Chondrocyte (in vitro differentiated cells): ENCODE measurements around the gene CUL2. TPM values are rescaled to one million over a fixed set of nuclear protein-coding genes. Genes with fewer than 3 reads are reported as not detected.
"Not testable (repeated sequence)": the region's sequence is repeated elsewhere in the genome, so short reads cannot be mapped to it uniquely, and the experiment has no call there.

Experiments used
- DNase-seq: peaks from one replicate; pipeline ENCODE4 v3.0.0; 2021; ENCODE audit warnings: mixed read lengths, low spot score
- H3K27ac Mint-ChIP-seq: one replicate; pipeline ENCODE4 v1.8.0; 2021; ENCODE audit warnings: mild to moderate bottlenecking, moderate library complexity, mixed read lengths; ENCODE audit not compliant: unreplicated experiment
- H3K27me3 Mint-ChIP-seq: 2 replicates; pipeline ENCODE4 v1.8.0; 2021; ENCODE audit warnings: low read depth, mixed read lengths
- H3K36me3 Mint-ChIP-seq: 2 replicates; pipeline ENCODE4 v1.8.0; 2021; ENCODE audit warnings: low read depth, mixed read lengths
- H3K4me1 Mint-ChIP-seq: 2 replicates; pipeline ENCODE4 v1.8.0; 2021; ENCODE audit warnings: low read depth, mild to moderate bottlenecking, mixed read lengths
- H3K4me3 Mint-ChIP-seq: one replicate; pipeline ENCODE4 v1.8.0; 2021; ENCODE audit warnings: mild to moderate bottlenecking, moderate library complexity, mixed read lengths; ENCODE audit not compliant: unreplicated experiment
- H3K9me3 Mint-ChIP-seq: 2 replicates; pipeline ENCODE4 v1.8.0; 2021; ENCODE audit warnings: low read depth, mixed read lengths
- CTCF ChIP-seq: fragments of 200-600 bp; sonication (generic); IDR thresholded peaks from 2 replicates; pipeline ENCODE4 v1.5.0; 2021; ENCODE audit warnings: antibody characterized with exemption, mild to moderate bottlenecking, moderate library complexity
- total RNA-seq: library from RNA; stranded (reverse); gene quantifications from 3 replicates; pipeline ENCODE4 v1.2.1, GENCODE V29; 2021

CUL2 gene
- total RNA-seq, 1 donor from 2014 or later: 32.8 TPM

DNA sequence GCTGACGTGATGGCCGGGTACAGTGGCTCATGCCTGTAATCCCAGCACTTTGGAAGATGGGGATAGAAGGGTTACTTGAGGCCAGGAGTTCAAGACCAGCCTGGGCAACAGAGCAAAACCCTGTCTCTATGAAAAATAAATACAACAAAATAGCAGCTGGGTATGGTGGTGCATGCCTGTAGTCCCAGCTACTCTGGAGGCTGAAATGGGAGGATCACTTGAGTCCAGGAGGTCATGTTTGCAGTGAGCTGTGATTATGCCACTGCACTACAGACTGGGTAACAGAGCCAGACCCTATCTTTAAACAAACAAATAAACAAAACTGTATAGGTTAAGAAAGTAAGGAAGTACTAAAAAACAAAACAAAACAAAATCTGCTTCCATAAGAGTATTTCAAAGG, 6.2 kb upstream of the CUL2 start:
- no peak for DNase-seq
- Mint-ChIP-seq H3K4me3 (no peak overlapping the region), H3K27me3 (peaks cover 12% of the 10 kb centered on the region), H3K9me3 (peaks cover 4% of the 10 kb centered on the region), H3K4me1 (peaks cover under 1% of the 10 kb centered on the region), H3K27ac (no peak overlapping the region), H3K36me3 (no peaks in the 10 kb centered on the region)
- no peak for TF ChIP-seq CTCF

GRCh38 chr10:35092851-35093250, 2.7 kb upstream of the CUL2 start:
- Mint-ChIP-seq H3K27me3 (peaks cover 8% of the 10 kb centered on the region), H3K4me3 (no peak overlapping the region), H3K4me1 (peaks cover 24% of the 10 kb centered on the region), H3K27ac (no peak overlapping the region), H3K9me3 (peaks cover 4% of the 10 kb centered on the region), H3K36me3 (no peaks in the 10 kb centered on the region)
- no peak for TF ChIP-seq CTCF
- DNase-seq: no peak

GRCh38 chr10:35091994-35092790, 2.1 kb upstream of the CUL2 start:
- H3K36me3 Mint-ChIP-seq: no peaks in the 10 kb centered on the region
- DNase-seq: no peak
- TF ChIP-seq CTCF: no peak
- no peak overlapping the region for H3K4me3 Mint-ChIP-seq
- H3K27me3 Mint-ChIP-seq: peaks cover 8% of the 10 kb centered on the region
- H3K4me1 Mint-ChIP-seq: peaks cover 31% of the 10 kb centered on the region
- H3K9me3 Mint-ChIP-seq: peaks cover 4% of the 10 kb centered on the region
- no peak overlapping the region for H3K27ac Mint-ChIP-seq

- Mint-ChIP-seq H3K4me3 (peak overlapping the region; percentile 87), H3K27ac (peak overlapping the region; percentile 81), H3K9me3 (peaks cover 4% of the 10 kb centered on the region), H3K27me3 (no peaks in the 10 kb centered on the region), H3K4me1 (peaks cover 40% of the 10 kb centered on the region), H3K36me3 (no peaks in the 10 kb centered on the region)
- DNase-seq: no peak
- no peak for TF ChIP-seq CTCF
These were observed 455 bp downstream of the CUL2 start for GRCh38 chr10:35089611-35090161.

DNA sequence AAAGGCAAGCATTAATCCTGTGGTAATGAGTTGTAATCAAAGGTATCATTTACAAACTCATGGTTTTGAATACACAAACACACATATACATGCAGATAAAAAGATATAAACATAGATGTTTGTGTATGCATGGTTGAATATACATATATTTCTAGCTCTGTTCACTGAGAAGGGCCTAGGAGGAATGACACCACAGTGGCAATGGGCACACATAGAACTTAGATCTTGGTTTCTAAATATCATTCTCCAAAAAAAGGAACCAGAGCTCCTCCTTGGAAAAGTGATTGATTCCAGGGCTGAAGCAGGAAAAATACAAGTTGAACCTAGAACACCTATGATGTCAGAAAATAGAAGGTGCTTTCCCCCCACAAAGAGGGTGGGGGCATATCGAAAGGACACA, 6.9 kb downstream of the CUL2 start:
- no peak overlapping the region for H3K27ac Mint-ChIP-seq
- H3K4me1 Mint-ChIP-seq: peaks cover 27% of the 10 kb centered on the region
- no peak for DNase-seq
- H3K4me3 Mint-ChIP-seq: no peak overlapping the region
- H3K36me3 Mint-ChIP-seq: peaks cover 7% of the 10 kb centered on the region
- H3K9me3 Mint-ChIP-seq: peaks cover 12% of the 10 kb centered on the region
- no peak for TF ChIP-seq CTCF
- H3K27me3 Mint-ChIP-seq: no peaks in the 10 kb centered on the region

DNA sequence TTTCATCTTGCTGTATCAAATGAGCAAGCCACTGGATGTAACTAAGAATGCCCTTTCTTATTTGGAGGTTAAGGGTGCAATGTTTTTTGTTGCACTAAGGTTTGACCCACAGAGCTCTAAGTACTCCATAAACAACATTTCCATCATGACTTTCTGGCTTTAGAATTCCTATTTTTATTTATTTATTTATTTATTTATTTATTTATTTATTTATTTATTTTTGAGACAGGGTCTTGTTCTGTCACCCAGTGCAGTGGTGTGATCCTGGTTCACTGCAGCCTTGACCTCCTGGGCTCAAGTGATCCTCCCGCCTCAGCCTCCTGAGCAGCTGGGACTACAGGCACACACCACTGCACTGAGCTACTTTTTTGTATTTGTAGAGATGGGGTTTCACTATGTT, 9.9 kb downstream of the CUL2 start:
- not testable (repeated sequence) for H3K4me3 Mint-ChIP-seq, DNase-seq, H3K36me3 Mint-ChIP-seq, H3K27ac Mint-ChIP-seq, H3K27me3 Mint-ChIP-seq
- Mint-ChIP-seq H3K9me3 (peaks cover 12% of the 10 kb centered on the region), H3K4me1 (peaks cover 10% of the 10 kb centered on the region)
